GM23338 (cell line): ENCODE results near the gene PSG6.
"Not testable (repeated sequence)": the region's sequence is repeated elsewhere in the genome, so short reads cannot be mapped to it uniquely, and the experiment has no call there.

ENCODE experiments used
- CTCF ChIP-seq, 2 experiments: fragments of 200-600 bp in 1 of 2; sonication (generic) in 1 of 2; conservative IDR thresholded peaks; 2 replicates each; pipeline versions ENCODE4 v1.5.1 to v1.6.1; 2016 to 2017; ENCODE audit warnings: antibody characterized with exemption in 2 of 2, low read depth in 2 of 2, mild to moderate bottlenecking in 2 of 2, moderate library complexity in 1 of 2
- EZH2 ChIP-seq: fragments of 200-600 bp; sonication (generic); IDR thresholded peaks from one replicate; pipeline ENCODE4 v1.8.0; 2017; ENCODE audit warnings: antibody characterized with exemption, mild to moderate bottlenecking, low read depth; ENCODE audit not compliant: unreplicated experiment
- EZH2phosphoT487 ChIP-seq: fragments of 200-600 bp; sonication (generic); IDR thresholded peaks from one replicate; pipeline ENCODE4 v1.8.1; 2018; ENCODE audit warnings: antibody characterized with exemption; ENCODE audit not compliant: unreplicated experiment
- POLR2AphosphoS5 ChIP-seq: IDR thresholded peaks from 2 replicates; pipeline ENCODE4 v1.6.1; 2016; ENCODE audit warnings: antibody characterized with exemption, low read depth
- ZNF462 ChIP-seq: fragments of 250-450 bp; sonication (Bioruptor Pico); IDR thresholded peaks from 2 replicates; pipeline ENCODE4 v1.5.0; 2020; ENCODE audit warnings: mild to moderate bottlenecking, moderate library complexity

- TF ChIP-seq CTCF (conservative IDR thresholded peaks at IDR 0.05; ENCODE audit: low read depth in 2 of 2); EZH2; POLR2AphosphoS5; ZNF462 (CRISPR knock-in tag); EZH2phosphoT487: not testable (repeated sequence)
These were observed 27.2 kb downstream of the PSG6 start for GRCh38 chr19:42890446-42890845.
